ENCODE measurements around the gene TRPM3. TPM values are rescaled to one million over a fixed set of nuclear protein-coding genes. Genes with fewer than 3 reads are reported as not detected.

TRPM3 gene
- total and polyA plus RNA-seq, 2 of the 13 experiments (the other 11 are each of a cell fraction or from before 2014, with no cell fraction given) = not detected

- TF ChIP-seq ZNF496 (CRISPR knock-in tag; IDR thresholded peaks at IDR 0.05; ENCODE audit: insufficient replicate concordance) (no peak), MAFK (conservative IDR thresholded peaks at IDR 0.05 in 1 of 2, IDR thresholded peaks at IDR 0.05 in 1 of 2; ENCODE audit: low read length in 2 of 2) (0 out of 4 replicates have a peak, but pooled peaks of 1 of the 2 experiments have one; percentile 14), ZNF883 (CRISPR knock-in tag; IDR thresholded peaks at IDR 0.05; ENCODE audit: not compliant biosample characterization) (no peak), MAFF (IDR thresholded peaks at IDR 0.05; ENCODE audit: low read depth, low read length) (0 out of 2 replicates have a peak, but pooled peaks have one; percentile 7), ZNF33B (CRISPR knock-in tag; IDR thresholded peaks at IDR 0.05) (no peak)
- TF ChIP-seq, protein P1, sequence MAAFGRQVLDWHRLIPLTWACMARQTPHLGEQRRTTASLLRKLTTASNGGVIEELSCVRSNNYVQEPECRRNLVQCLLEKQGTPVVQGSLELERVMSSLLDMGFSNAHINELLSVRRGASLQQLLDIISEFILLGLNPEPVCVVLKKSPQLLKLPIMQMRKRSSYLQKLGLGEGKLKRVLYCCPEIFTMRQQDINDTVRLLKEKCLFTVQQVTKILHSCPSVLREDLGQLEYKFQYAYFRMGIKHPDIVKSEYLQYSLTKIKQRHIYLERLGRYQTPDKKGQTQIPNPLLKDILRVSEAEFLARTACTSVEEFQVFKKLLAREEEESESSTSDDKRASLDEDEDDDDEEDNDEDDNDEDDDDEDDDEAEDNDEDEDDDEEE (CRISPR knock-in tag; IDR thresholded peaks at IDR 0.05) = no peak
Measured at GRCh38 chr9:70485273-70485858, 636.1 kb downstream of the TRPM3 start (continued).

- no peaks in the 10 kb centered on the region for H3K79me2 ChIP-seq (ENCODE audit: insufficient read depth, low read length)
- intact Hi-C loops (cut with micrococcal nuclease; ENCODE audit: unreplicated experiment) = loop anchor here (1.0 to 5.0 kb wide), 5 partner anchors 64 to 512 kb away; no protein-coding TSS in a partner anchor
- ChIA-PET CTCF (ENCODE audit: low intra/inter-chr PET ratio, low total read pairs) (interaction anchor here (1.2 to 1.6 kb wide), 2 partner anchors 44 to 144 kb away, joined by 3 to 9 read pairs; no protein-coding TSS in a partner anchor), POLR2A (interaction anchor here (0.7 to 2.6 kb wide), 5 partner anchors 64 to 144 kb away, joined by 3 to 15 read pairs (median 3); partner anchors contain the start of gene KLF9)
- peak; percentile 59 for DNase-seq (ENCODE audit: low spot score)
- in situ Hi-C loops (cut with HindIII; ENCODE audit: extremely low pct_ligation_motif_present, low pct_unique_long_range_greater_than_20kb) = loop anchor here (5.0 kb wide), 2 partner anchors 67 to 132 kb away; no protein-coding TSS in a partner anchor
- H3K27ac ChIP-seq (ENCODE audit: extremely low read length, insufficient read depth, low read length) = no peak overlapping the region
- no peak overlapping the region for H3K4me2 ChIP-seq (ENCODE audit: low read depth, low read length)
- H3K4me1 ChIP-seq (ENCODE audit: insufficient read depth, low read length) = peaks cover 18% of the 10 kb centered on the region
- ATAC-seq = peak; percentile 92
- H3K9ac ChIP-seq (ENCODE audit: insufficient read depth, low read depth, low read length) = no peak overlapping the region
- no peaks in the 10 kb centered on the region for H3K36me3 ChIP-seq (replicated peaks in 1 of 2; ENCODE audit: control insufficient read depth in 1 of 2, insufficient read depth in 2 of 2, low read length in 2 of 2)
- H2AFZ ChIP-seq (ENCODE audit: low read length) = no peak overlapping the region
- H3K9me3 ChIP-seq (ENCODE audit: low read length) = no peaks in the 10 kb centered on the region
- H3K4me3 ChIP-seq (replicated peaks in 1 of 3; ENCODE audit: insufficient read depth in 1 of 3, low read depth in 2 of 3, low read length in 3 of 3) = no peak overlapping the region
- H4K20me1 ChIP-seq (ENCODE audit: insufficient read depth, low read length) = no peaks in the 10 kb centered on the region
- 14% methylated on average over 8 of the region's 8 CpGs for WGBS (ENCODE audit: low lambda C conversion rate)
- BruUV-seq (replicated peaks) = no TSS peak
- H3K27me3 ChIP-seq (ENCODE audit: control insufficient read depth in 1 of 2, insufficient read depth in 2 of 2, low read length in 2 of 2) = peaks cover 0 to 22% of the 10 kb centered on the region in 2 experiments; a peak in 1 of 5 replicates
- FAIRE-seq = peak; percentile 82
- no peak for TF ChIP-seq KLF11 (CRISPR knock-in tag; IDR thresholded peaks at IDR 0.05)
- TF ChIP-seq TEAD3 (CRISPR knock-in tag; optimal IDR thresholded peaks at IDR 0.05; ENCODE audit: borderline replicate concordance) = peak; percentile 9
- no peak for TF ChIP-seq ZNF589 (CRISPR knock-in tag; conservative IDR thresholded peaks at IDR 0.05)
- TF ChIP-seq NR1H2 (CRISPR knock-in tag; IDR thresholded peaks at IDR 0.05; ENCODE audit: borderline replicate concordance, low read depth) = no peak
- no peak for TF ChIP-seq NFKBIZ (CRISPR knock-in tag; IDR thresholded peaks at IDR 0.05)
- no peak for TF ChIP-seq ZNF766 (CRISPR knock-in tag; IDR thresholded peaks at IDR 0.05; ENCODE audit: borderline replicate concordance)
- TF ChIP-seq, protein P2, sequence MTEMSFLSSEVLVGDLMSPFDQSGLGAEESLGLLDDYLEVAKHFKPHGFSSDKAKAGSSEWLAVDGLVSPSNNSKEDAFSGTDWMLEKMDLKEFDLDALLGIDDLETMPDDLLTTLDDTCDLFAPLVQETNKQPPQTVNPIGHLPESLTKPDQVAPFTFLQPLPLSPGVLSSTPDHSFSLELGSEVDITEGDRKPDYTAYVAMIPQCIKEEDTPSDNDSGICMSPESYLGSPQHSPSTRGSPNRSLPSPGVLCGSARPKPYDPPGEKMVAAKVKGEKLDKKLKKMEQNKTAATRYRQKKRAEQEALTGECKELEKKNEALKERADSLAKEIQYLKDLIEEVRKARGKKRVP (CRISPR knock-in tag; IDR thresholded peaks at IDR 0.05) = no peak
- no peak for TF ChIP-seq PPARG (CRISPR knock-in tag; conservative IDR thresholded peaks at IDR 0.05)
- TF ChIP-seq RORA (CRISPR knock-in tag; IDR thresholded peaks at IDR 0.05) = no peak
- TF ChIP-seq SKI (IDR thresholded peaks at IDR 0.05; ENCODE audit: partially characterized antibody) = no peak
- TF ChIP-seq ZNF550 (CRISPR knock-in tag; IDR thresholded peaks at IDR 0.05; ENCODE audit: borderline replicate concordance) = no peak
- TF ChIP-seq ZNF552 (CRISPR knock-in tag; IDR thresholded peaks at IDR 0.05; ENCODE audit: borderline replicate concordance) = no peak
- no peak for TF ChIP-seq GZF1 (CRISPR knock-in tag; IDR thresholded peaks at IDR 0.05)
- no peak for TF ChIP-seq ZNF781 (CRISPR knock-in tag; IDR thresholded peaks at IDR 0.05; ENCODE audit: borderline replicate concordance, not compliant biosample characterization)
Measured at GRCh38 chr9:70484232-70485130, 636.9 kb downstream of the TRPM3 start.

Data from HepG2 (cell line).